Measurements from ENCODE around the gene CGB2. TPM values are rescaled to one million over a fixed set of nuclear protein-coding genes. Genes with fewer than 3 reads are reported as not detected.
A peak's percentile ranks its signal among the peaks of the same experiment; 100 is the strongest.
"Not testable (repeated sequence)": the region's sequence is repeated elsewhere in the genome, so short reads cannot be mapped to it uniquely, and the experiment has no call there.

Gene CGB2
- not detected for total RNA-seq

DNA sequence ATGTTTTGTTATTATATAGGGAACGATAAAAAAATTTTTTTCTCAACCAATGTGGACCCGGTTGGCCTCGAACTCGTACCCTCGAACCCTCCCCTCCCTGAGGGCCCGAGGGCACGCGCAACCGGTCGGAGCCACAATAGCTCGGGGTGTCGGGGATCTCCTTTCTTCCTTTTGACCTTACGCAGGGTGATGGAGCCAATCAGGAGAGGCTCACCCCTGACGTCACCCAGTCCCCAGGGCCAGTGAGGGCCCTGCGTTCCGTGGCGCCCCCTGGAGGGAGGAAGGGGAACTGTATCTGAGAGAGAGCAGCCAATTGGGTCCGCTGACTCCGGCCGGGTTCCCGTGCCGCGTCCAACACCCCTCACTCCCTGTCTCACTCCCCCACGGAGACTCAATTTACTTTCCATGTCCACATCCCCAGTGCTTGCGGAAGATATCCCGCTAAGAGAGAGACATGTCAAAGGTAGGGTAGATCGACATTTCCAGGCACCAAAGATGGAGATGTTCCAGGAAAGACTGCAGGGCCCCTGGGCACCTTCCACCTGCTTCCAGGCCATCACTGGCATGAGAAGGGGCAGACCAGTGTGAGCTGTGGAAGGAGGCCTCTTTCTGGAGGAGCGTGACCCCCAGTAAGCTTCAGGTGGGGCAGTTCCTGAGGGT lies at the start of gene CGB2:
TSS of gene CGB2 (plus strand) at position 249 of the 660 bp plus-strand sequence. CDS start at position 455, 206 bp downstream.
- CTCF ChIA-PET = interaction anchor here (1.2 to 1.4 kb wide), 3 partner anchors 38 to 236 kb away, joined by 3 to 4 read pairs (median 3); partner anchors contain the start of gene RUVBL2
- DNase-seq = peak; percentile 83
- H3K9me3 Mint-ChIP-seq (ENCODE audit: low read depth); H3K36me3 Mint-ChIP-seq; H3K27me3 Mint-ChIP-seq; H3K4me1 Mint-ChIP-seq; H3K27ac Mint-ChIP-seq: not testable (repeated sequence)
- peak within 1 kb of the TSS; percentile 17 for H3K4me3 Mint-ChIP-seq
- peak; percentile 85 for ATAC-seq

DNA sequence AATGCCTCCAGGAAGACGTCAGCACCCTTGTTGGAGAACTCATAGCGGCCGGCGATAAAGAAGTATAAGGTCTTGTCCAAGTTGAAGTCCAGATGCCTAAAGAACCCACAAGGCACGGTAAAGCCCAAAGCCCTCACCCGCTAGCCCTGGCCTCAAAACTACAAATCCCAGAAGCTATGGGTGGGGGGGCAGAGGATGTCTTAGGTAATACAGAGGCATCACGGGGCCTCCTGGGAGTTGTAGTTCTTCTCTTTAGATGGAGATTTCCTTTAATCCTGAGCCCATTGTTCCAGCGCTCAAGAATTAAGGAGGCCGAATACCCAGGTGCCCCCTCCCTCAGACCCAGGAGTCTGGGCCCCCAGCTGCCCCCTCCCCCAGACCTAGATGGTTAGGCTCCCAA lies 49.4 kb upstream of the CGB2 start:
- CTCF ChIA-PET = interaction anchor here (0.6 to 7.4 kb wide), 5 partner anchors 10 to 20 kb away, joined by 3 to 45 read pairs (median 8); partner anchors contain the start of genes GYS1 and RUVBL2
- no peak overlapping the region for H3K27ac Mint-ChIP-seq
- peaks cover 23% of the 10 kb centered on the region for H3K36me3 Mint-ChIP-seq

DNA sequence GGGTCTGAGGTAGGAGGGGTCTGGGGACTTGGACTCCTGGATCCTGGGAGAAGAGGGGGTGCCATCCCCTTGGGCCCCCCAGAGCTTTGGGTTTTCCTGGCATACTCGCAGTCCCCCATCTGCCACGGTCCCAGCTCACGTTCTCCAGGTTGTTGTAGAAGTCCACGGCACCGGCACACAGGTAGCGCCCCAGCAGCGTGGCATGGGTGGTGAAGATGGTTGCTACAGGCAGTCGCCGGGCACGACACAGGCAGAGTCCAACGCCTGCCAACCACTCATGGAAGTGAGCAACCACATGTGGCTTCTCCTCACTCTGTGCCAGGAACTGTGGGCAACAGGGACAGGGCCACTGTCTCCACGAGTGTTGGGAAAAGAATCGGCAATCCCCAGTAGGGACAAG lies 46.0 kb upstream of the CGB2 start:
- DNase-seq = no peak
- CTCF ChIA-PET = no interaction called here
- Mint-ChIP-seq H3K27ac (no peak overlapping the region), H3K9me3 (ENCODE audit: low read depth) (no peaks in the 10 kb centered on the region), H3K4me3 (no peak overlapping the region), H3K36me3 (peaks cover 27% of the 10 kb centered on the region), H3K4me1 (peaks cover 3% of the 10 kb centered on the region), H3K27me3 (no peaks in the 10 kb centered on the region)
- no peak for ATAC-seq

More for the DNA sequence above, 49.4 kb upstream of the CGB2 start:
- Mint-ChIP-seq H3K27me3 (no peaks in the 10 kb centered on the region), H3K4me1 (peaks cover 10% of the 10 kb centered on the region), H3K4me3 (no peak overlapping the region), H3K9me3 (ENCODE audit: low read depth) (no peaks in the 10 kb centered on the region)
- DNase-seq (no peak), ATAC-seq (no peak)

DNA sequence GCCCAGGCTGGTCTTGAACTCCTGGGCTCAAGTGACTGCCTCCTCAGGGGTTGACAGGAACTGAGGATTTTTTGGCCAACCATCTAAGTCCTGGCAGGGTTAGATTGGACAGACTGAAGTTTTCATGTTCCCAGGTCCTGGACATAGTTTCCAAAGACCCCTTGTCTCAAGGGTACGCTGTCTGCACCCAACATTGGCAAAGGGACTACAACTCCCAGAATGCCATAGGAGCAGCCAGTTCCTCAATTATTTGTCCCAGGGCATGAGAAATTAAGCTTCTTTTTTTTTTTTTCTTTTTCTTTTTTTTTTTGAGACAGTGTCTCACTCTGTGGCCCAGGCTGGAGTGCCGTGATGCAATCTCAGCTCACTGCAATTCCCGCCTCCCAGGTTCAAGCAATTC lies 45.5 kb upstream of the CGB2 start:
- Mint-ChIP-seq H3K4me1 (peaks cover 7% of the 10 kb centered on the region), H3K27me3 (no peaks in the 10 kb centered on the region), H3K27ac (no peak overlapping the region), H3K4me3 (no peak overlapping the region), H3K9me3 (ENCODE audit: low read depth) (no peaks in the 10 kb centered on the region), H3K36me3 (peaks cover 30% of the 10 kb centered on the region)
- CTCF ChIA-PET = interaction anchor here (1.0 kb wide), 1 partner anchor 14 kb away, joined by 4 read pairs; no protein-coding TSS in a partner anchor
- DNase-seq = no peak
- ATAC-seq = no peak

DNA sequence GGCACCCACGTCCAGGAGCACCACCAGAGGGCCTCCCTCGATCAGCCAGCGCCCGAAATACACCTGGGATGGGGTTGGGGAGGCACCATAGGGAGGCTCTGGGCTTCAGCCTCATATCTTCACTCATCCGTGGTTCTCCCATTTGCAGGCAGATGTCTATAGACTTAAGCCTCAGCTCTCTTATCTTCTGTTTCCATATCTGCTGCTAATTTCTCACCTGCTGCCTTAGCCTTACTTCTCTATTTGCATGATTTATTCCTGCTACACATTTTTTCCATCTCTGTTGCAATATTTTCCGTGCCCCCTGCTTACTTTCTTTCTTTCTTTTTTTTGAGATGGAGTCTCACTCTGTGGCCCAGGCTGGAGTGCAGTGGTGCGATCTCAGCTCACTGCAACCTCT lies 44.4 kb upstream of the CGB2 start:
- H3K4me1 Mint-ChIP-seq = peaks cover 14% of the 10 kb centered on the region
- H3K36me3 Mint-ChIP-seq = peaks cover 27% of the 10 kb centered on the region
- CTCF ChIA-PET = interaction anchor here (1.0 to 1.7 kb wide), 2 partner anchors 17 to 145 kb away, joined by 3 read pairs; no protein-coding TSS in a partner anchor
- H3K27me3 Mint-ChIP-seq = no peaks in the 10 kb centered on the region
- no peak overlapping the region for H3K27ac Mint-ChIP-seq
- no peak for DNase-seq
- no peaks in the 10 kb centered on the region for H3K9me3 Mint-ChIP-seq (ENCODE audit: low read depth)
- H3K4me3 Mint-ChIP-seq = no peak overlapping the region
- no peak for ATAC-seq

DNA sequence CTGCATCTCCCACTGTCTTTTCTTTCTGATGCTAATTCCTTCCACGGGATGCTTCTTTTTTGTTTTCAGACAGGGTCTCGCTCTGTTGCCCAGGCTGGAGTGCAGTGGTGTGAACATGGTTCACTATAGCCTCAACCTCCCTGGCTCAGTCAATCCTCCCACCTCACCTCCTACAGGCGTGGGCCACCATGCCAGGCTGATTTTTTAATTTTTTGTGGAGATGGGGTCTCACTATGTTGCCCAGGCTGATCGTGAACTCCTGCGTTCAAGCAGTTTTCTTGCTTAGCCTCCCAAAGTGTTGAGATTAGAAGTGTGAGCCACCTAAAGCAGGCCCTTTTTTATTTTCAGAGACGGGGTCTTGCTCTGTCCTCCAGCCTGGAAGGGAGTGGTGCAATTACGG lies 43.4 kb upstream of the CGB2 start:
- H3K36me3 Mint-ChIP-seq = peaks cover 22% of the 10 kb centered on the region
- H3K4me1 Mint-ChIP-seq = peaks cover 15% of the 10 kb centered on the region
- peak overlapping the region; percentile 1 for H3K27ac Mint-ChIP-seq
- no peak for ATAC-seq
- CTCF ChIA-PET = interaction anchor here (1.7 kb wide), 1 partner anchor 18 kb away, joined by 3 read pairs; no protein-coding TSS in a partner anchor
- H3K9me3 Mint-ChIP-seq (ENCODE audit: low read depth) = no peaks in the 10 kb centered on the region
- H3K27me3 Mint-ChIP-seq = no peaks in the 10 kb centered on the region
- DNase-seq = no peak
- no peak overlapping the region for H3K4me3 Mint-ChIP-seq

DNA sequence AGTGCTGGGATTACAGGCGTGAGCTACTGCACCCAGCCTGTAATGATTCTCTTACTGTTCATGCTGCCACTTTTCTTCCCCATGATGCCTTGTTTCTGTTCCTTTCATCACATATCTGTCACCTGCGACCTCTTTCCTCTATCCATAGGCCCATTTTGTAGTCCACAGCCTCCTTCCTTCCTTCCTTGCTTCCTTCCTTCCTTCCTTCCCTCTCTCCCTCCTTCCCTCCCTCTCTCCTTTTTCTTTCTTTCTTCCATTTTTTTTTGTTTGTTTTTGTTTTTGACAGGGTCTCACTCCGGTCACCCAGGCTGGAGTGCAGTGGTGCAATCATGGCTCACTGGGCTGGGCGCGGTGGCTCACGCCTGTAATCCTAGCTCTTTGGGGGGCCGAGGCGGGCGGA lies 42.8 kb upstream of the CGB2 start:
- no peak overlapping the region for H3K4me3 Mint-ChIP-seq
- DNase-seq (no peak), ATAC-seq (no peak)
- no peaks in the 10 kb centered on the region for H3K27me3 Mint-ChIP-seq
- H3K4me1 Mint-ChIP-seq = peaks cover 18% of the 10 kb centered on the region
- no peaks in the 10 kb centered on the region for H3K9me3 Mint-ChIP-seq (ENCODE audit: low read depth)
- no peak overlapping the region for H3K27ac Mint-ChIP-seq
- CTCF ChIA-PET = interaction anchor here (0.8 kb wide), 1 partner anchor 20 kb away, joined by 3 read pairs; no protein-coding TSS in a partner anchor
- peaks cover 23% of the 10 kb centered on the region for H3K36me3 Mint-ChIP-seq

DNA sequence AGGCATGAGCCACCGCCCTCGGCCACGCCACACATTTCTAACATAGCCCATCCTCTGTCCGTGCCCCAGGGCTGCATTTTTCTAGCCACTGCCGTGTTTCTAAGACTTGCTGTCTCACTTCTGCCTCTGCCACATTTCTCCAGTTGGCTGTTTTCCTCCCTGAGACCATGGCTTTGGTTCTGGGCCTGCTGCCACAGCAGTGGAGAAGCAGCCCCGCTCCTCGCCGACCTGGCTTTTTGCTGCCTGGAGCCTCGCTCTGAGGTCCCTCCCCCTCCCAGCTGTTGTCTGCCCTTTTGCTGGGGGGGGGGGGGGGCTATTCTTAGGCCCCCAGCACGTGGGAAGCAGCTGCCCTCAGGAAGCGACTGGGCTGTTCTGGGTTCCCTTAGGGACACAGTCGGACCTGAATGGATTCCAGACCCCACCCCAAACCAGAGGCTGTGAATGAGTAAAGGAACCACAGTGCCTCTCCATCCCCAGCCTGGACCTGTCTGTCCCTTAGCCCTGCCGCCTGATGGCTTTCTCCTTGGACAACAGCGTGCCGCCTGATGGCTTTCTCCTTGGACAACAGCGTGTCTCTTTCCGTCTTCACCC lies 41.9 kb upstream of the CGB2 start:
- Mint-ChIP-seq H3K27ac (no peak overlapping the region), H3K4me1 (peaks cover 24% of the 10 kb centered on the region), H3K27me3 (no peaks in the 10 kb centered on the region), H3K36me3 (peaks cover 24% of the 10 kb centered on the region), H3K4me3 (no peak overlapping the region), H3K9me3 (ENCODE audit: low read depth) (no peaks in the 10 kb centered on the region)
- ATAC-seq (no peak), DNase-seq (no peak)
- CTCF ChIA-PET = no interaction called here

DNA sequence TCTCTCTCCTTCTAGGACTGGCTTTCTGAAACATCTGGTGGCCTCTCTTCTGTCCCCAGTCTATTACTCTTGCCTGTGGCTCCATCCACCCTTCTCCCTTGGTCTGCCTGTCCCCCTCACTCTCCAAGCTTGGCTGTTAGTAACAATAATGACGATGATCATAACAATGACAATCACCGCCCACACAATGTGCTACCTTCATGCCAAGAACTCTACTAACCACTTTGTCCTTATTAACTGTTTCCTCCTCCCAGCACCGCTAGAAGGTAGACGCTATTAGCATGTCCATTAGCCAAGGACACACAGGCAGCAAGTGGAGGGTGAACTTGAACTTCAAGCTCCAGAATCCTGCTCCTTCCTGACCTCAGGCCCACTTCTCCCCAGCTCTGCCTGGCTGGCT lies 41.3 kb upstream of the CGB2 start:
- H3K9me3 Mint-ChIP-seq (ENCODE audit: low read depth) = no peaks in the 10 kb centered on the region
- CTCF ChIA-PET = interaction anchor here (4.1 kb wide), 1 partner anchor 12 kb away, joined by 45 read pairs; no protein-coding TSS in a partner anchor
- no peaks in the 10 kb centered on the region for H3K27me3 Mint-ChIP-seq
- DNase-seq (no peak), ATAC-seq (no peak)
- no peak overlapping the region for H3K4me3 Mint-ChIP-seq
- H3K4me1 Mint-ChIP-seq = peaks cover 29% of the 10 kb centered on the region
- peaks cover 26% of the 10 kb centered on the region for H3K36me3 Mint-ChIP-seq
- no peak overlapping the region for H3K27ac Mint-ChIP-seq

DNA sequence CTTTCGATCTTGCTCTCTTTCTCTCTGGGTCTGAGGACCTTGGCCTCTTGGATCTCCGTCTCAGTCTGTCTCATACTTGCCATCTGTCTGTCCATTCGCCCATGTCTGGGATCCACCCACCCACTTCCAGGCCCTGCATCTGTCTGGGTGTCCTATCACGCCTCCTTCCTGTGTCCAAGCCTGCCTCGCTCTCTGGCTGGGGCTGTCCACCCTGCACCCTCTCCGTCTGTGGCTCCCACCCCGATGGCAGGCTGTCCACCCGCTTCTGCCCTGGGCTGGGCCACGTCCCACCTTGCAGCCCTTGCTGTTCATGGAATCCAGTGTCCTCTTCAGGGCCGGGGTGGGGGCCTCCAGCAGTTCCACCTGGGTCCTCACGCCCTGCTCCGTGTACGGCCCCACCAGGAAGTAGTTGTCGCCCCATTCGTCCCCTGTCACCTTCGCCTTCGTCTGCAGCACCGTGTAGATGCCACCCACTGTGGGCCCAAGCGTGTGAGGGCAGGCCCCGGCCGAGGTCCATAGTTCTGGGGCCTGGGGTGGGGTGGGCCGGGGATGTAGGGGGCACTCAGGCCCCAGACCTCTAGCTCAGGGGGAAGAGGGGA lies 40.6 kb upstream of the CGB2 start:
- no peaks in the 10 kb centered on the region for H3K27me3 Mint-ChIP-seq
- peaks cover 26% of the 10 kb centered on the region for H3K36me3 Mint-ChIP-seq
- H3K4me1 Mint-ChIP-seq = peaks cover 32% of the 10 kb centered on the region
- H3K9me3 Mint-ChIP-seq (ENCODE audit: low read depth) = no peaks in the 10 kb centered on the region
- ATAC-seq (no peak), DNase-seq (no peak)
- H3K27ac Mint-ChIP-seq = no peak overlapping the region
- CTCF ChIA-PET = interaction anchor here (4.1 kb wide), 1 partner anchor 13 kb away, joined by 45 read pairs; no protein-coding TSS in a partner anchor
- H3K4me3 Mint-ChIP-seq = peak overlapping the region; percentile 16

DNA sequence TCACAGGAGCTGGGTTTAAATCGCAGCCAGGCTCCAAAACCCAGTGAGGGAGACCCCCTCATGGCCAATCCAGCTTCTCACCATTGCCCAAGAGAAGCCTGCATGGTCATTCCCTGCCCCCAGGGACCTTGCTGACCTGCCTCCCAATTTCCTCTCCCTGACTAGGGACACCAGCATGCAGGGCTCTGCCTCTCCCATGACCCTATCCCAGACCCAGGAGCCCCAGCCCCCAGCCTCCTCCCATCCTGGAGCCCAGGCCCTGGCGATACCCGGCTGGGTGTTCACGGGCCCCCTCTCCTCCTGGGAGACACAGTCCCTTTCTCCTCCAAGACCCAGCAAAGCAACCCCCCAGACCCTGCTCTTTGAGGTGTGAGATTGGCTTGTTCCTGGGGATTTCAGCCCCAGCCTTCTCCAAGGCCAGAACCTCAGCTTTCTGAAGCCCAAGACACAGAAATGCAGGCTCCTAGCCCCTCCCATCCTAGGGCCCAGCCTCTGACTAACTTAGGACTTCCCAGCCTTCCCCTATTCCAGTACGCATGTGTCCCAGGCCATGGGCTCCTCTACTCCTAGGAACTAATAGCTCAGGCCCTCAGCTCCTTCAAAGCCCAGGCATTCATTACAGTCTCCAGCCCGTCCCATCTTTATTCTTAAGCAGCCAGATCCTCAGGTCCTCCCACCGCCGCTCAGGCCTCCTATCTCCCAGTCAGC lies 39.7 kb upstream of the CGB2 start:
- CTCF ChIA-PET = interaction anchor here (0.8 to 4.1 kb wide), 10 partner anchors 13 to 155 kb away, joined by 5 to 45 read pairs (median 11); partner anchors contain the start of genes BAX and FTL
- Mint-ChIP-seq H3K36me3 (peaks cover 28% of the 10 kb centered on the region), H3K27ac (peak overlapping the region; percentile 97), H3K4me1 (peaks cover 35% of the 10 kb centered on the region), H3K9me3 (ENCODE audit: low read depth) (no peaks in the 10 kb centered on the region), H3K27me3 (no peaks in the 10 kb centered on the region), H3K4me3 (peak overlapping the region; percentile 89)
- ATAC-seq (no peak), DNase-seq (no peak)

DNA sequence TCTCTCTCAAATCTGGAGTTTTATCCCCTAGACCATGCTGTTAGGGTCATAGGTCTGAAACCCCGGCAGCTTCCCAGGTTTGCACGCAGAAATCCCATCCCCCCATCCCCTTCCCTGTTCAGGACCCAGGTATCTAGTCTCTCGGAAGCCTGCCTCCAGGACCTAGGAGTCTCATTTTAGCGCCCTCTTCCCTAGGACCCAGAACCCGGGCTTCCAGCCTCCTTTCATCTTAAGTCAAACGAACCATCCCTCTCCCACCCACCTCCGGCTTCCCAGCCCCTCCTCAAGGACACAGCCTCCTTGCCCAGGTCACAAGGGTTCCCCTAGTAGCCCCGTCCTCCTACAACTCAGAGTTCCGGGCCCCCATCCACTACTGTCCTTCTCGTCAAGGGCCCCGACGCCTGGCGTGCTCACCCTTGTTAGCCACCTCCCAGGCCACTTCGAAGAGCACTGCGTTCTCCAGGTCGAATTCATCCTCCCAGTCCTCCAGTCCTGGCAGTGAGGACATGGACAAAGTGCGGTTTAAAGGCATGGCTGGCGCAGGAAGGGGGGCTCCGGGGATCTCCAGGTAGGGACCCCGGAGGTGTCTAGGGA lies 39.0 kb upstream of the CGB2 start:
- CTCF ChIA-PET = interaction anchor here (0.8 to 4.1 kb wide), 31 partner anchors 8 to 279 kb away, joined by 3 to 45 read pairs (median 7); partner anchors contain the start of genes BAX, CGB7 and FTL
- peak; percentile 3 for ATAC-seq
- no peaks in the 10 kb centered on the region for H3K9me3 Mint-ChIP-seq (ENCODE audit: low read depth)

More for the DNA sequence above, 39.0 kb upstream of the CGB2 start:
- Mint-ChIP-seq H3K4me1 (peaks cover 36% of the 10 kb centered on the region), H3K27ac (peak overlapping the region; percentile 97), H3K36me3 (peaks cover 26% of the 10 kb centered on the region), H3K4me3 (peak overlapping the region; percentile 89), H3K27me3 (no peaks in the 10 kb centered on the region)
- no peak for DNase-seq
